VCaP (cell line): Measurements from ENCODE around the gene ARHGAP32.
A peak's percentile ranks its signal among the peaks of the same experiment; 100 is the strongest.

Experiments
- H3K27ac ChIP-seq: fragments of 450-650 bp; 2 replicates; pipeline ENCODE4 v1.5.1; 2017
- TF ChIP-seq, protein P1 (sequence below): fragments of 450-650 bp; conservative IDR thresholded peaks from 2 replicates; pipeline ENCODE4 v1.5.1; 2017; ENCODE audit warnings: mild to moderate bottlenecking, moderate library complexity

Gene ARHGAP32

GRCh38 chr11:128931066-128931465 lies 261.1 kb downstream of the ARHGAP32 start:
- TF ChIP-seq, protein P1, sequence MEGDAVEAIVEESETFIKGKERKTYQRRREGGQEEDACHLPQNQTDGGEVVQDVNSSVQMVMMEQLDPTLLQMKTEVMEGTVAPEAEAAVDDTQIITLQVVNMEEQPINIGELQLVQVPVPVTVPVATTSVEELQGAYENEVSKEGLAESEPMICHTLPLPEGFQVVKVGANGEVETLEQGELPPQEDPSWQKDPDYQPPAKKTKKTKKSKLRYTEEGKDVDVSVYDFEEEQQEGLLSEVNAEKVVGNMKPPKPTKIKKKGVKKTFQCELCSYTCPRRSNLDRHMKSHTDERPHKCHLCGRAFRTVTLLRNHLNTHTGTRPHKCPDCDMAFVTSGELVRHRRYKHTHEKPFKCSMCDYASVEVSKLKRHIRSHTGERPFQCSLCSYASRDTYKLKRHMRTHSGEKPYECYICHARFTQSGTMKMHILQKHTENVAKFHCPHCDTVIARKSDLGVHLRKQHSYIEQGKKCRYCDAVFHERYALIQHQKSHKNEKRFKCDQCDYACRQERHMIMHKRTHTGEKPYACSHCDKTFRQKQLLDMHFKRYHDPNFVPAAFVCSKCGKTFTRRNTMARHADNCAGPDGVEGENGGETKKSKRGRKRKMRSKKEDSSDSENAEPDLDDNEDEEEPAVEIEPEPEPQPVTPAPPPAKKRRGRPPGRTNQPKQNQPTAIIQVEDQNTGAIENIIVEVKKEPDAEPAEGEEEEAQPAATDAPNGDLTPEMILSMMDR, result no peak
- no peak overlapping the region for H3K27ac ChIP-seq

- TF ChIP-seq, protein P1, result no peak
- H3K27ac ChIP-seq, result no peak overlapping the region
These were observed 262.1 kb downstream of the ARHGAP32 start for GRCh38 chr11:128929991-128930390.

DNA sequence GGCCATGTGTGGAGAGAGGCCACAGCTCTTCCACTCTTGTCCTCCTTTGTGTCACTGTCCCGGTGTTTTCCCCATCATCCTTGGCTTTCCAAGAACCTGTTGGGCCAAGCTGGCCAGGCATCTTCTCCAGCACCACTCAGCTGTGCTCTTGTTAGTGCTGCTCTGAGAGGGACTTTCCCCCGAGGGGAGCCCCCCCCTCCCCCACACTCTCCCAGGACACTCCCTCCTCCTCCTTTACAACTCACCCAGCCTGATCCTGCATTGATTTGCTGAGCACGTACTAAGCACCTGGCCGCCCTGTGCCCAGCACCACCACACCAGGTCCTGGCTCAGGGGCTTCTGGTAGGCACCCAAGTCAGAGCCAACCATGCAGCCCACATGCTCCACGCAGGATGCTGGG lies 262.7 kb downstream of the ARHGAP32 start:
- no peak overlapping the region for H3K27ac ChIP-seq
- TF ChIP-seq, protein P1, result no peak

DNA sequence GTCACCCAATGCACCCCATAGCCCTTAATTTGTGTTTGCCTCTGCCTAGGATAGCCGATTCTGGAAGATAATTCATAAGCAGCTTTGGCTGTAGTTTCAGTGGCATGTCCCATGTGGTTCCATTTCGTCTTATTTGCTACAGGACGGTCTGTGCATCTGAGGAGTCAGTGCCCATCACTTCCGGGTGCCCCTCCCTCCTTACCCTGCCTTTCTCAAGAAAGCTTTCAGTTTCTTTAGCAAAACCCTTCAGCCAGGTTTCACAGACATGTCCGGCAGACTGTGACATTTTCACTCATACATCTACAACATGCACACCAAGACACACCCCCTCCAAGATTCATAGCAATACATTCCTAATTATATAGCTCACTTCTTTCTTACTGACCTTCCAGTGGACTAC lies 263.7 kb downstream of the ARHGAP32 start:
- TF ChIP-seq, protein P1, result no peak
- no peak overlapping the region for H3K27ac ChIP-seq

DNA sequence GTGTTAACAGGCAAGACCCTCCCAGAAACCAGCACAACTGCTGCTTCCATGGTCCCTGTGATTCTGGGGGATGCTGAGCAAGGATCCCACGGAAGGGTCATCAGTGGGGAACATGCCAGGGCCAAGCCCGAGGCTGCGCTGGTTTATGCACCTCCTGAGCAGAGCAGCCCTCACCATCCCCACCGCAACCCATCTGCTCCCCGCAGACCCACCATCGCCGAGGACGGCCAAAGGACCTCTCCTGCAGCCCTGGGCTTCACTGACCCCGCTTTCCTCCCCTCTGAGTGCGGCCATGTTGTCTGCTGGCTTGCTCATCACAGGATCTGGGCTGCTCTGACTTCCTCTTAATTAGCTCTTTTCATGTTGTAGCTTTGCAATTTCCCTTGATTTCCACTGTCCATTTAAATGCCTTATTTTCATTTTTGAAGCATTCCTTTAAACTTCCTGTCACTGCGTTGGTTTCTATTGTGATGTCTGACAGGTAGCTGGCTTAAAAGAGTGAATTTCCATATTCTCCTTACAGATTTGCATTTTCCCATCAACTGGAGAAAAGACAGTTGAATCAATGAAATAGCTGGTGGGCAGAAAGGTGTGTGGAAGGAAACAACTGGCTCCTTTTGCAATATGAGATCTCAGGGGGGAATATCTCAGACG lies 264.3 kb downstream of the ARHGAP32 start:
- H3K27ac ChIP-seq, result no peak overlapping the region
- TF ChIP-seq, protein P1, result no peak

DNA sequence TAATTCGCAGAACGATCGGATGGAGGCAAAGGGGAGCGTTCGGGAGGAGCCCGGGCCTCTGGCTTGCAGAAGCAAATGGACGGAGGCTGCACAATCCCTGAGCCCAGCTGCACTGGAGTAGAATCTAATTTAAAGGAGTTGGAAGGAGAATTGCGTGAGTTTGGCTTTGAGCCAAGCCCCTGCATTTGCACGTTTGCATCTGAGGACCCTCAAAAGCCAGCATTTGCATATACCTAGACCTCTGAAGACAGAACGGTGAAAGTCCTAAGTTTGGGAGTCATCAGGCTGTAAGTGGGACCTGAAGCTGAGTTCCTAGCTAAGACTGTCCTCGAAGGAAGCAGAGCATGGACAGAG lies 265.0 kb downstream of the ARHGAP32 start:
- TF ChIP-seq, protein P1, result no peak
- no peak overlapping the region for H3K27ac ChIP-seq

GRCh38 chr11:128926437-128927107 lies 265.6 kb downstream of the ARHGAP32 start:
- TF ChIP-seq, protein P1, result no peak
- H3K27ac ChIP-seq, result peak overlapping the region; percentile 16; the same call in 1 of the 2 replicates
